ENCODE measurements around the gene WDR88.
"Not testable (repeated sequence)": the region's sequence is repeated elsewhere in the genome, so short reads cannot be mapped to it uniquely, and the experiment has no call there.

WDR88 gene

GRCh38 chr19:33211794-33212435 lies 80.0 kb downstream of the WDR88 start:
- no peak for DNase-seq (ENCODE audit: low spot score)

- DNase-seq (ENCODE audit: low spot score): no peak
Measured at GRCh38 chr19:33212436-33213172, 80.7 kb downstream of the WDR88 start.

GRCh38 chr19:33214596-33214995 lies 82.7 kb downstream of the WDR88 start:
- DNase-seq (ENCODE audit: low spot score): no peak

- no peak for DNase-seq (ENCODE audit: low spot score)
Measured at GRCh38 chr19:33215438-33216197, 83.7 kb downstream of the WDR88 start.

GRCh38 chr19:33216198-33216830 lies 84.4 kb downstream of the WDR88 start:
- DNase-seq (ENCODE audit: low spot score): no peak

- DNase-seq (ENCODE audit: low spot score): no peak
Measured at GRCh38 chr19:33217881-33218280, 86.0 kb downstream of the WDR88 start.

GRCh38 chr19:33219261-33219815 lies 87.4 kb downstream of the WDR88 start:
- DNase-seq (ENCODE audit: low spot score): no peak

- DNase-seq (ENCODE audit: low spot score): no peak
Measured at GRCh38 chr19:33220115-33220514, 88.2 kb downstream of the WDR88 start.

GRCh38 chr19:33220735-33221134 lies 88.8 kb downstream of the WDR88 start:
- no peak for DNase-seq (ENCODE audit: low spot score)

- no peak for DNase-seq (ENCODE audit: low spot score)
Measured at GRCh38 chr19:33221638-33222037, 89.7 kb downstream of the WDR88 start.

- not testable (repeated sequence) for DNase-seq (ENCODE audit: low spot score)
Measured at GRCh38 chr19:33222255-33222654, 90.3 kb downstream of the WDR88 start.

- no peak for DNase-seq (ENCODE audit: low spot score)
Measured at GRCh38 chr19:33224694-33225457, 93.0 kb downstream of the WDR88 start.
